K562 (cell line): Measurements from ENCODE around the gene ZNF33A. TPM values are rescaled to one million over a fixed set of nuclear protein-coding genes. Genes with fewer than 3 reads are reported as not detected.

Experiments
- ATAC-seq: fragments of 200-7000 bp; cut with Tn5 transposase; 3 replicates; pipeline ENCODE4 v1.9.1; 2020; ENCODE audit warnings: moderate library complexity
- BruUV-seq: library from RNA; stranded (reverse); fragments of 400-500 nt; replicated peaks from 2 replicates; lab custom pipeline; 2021; lab: Mats Ljungman, UMichigan
- CTCF ChIA-PET: fragments of 300-600 bp; formaldehyde crosslinking; extraction: SDS; loops from one replicate; lab custom pipeline; 2021; ENCODE audit warnings: low intra/inter-chr PET ratio; lab: Yijun Ruan, JAX
- POLR2A ChIA-PET: fragments of 300-600, 350-650 bp; sonication (Branson Sonifier 250); formaldehyde crosslinking; extraction: SDS; loops from one replicate; lab custom pipeline; 2021; ENCODE audit warnings: antibody characterized with exemption, inconsistent platforms; lab: Yijun Ruan, JAX
- DNase-seq, 4 experiments: peaks; one replicate each; pipeline versions ENCODE4 v3.0.0 to v3.0.0-alpha.2; 2011 to 2018; ENCODE audit warnings: low spot score in 3 of 4, mixed read lengths in 3 of 4; ENCODE audit errors: extremely low read depth in 1 of 4
- FAIRE-seq: peaks from 2 replicates; lab custom pipeline; 2011; peaks lifted over from hg19 to GRCh38; lab: Jason Lieb, UNC
- H2AFZ ChIP-seq: 2 replicates; pipeline ENCODE4 v1.6.0; 2011; ENCODE audit warnings: low read depth, low read length, control low read depth, inconsistent platforms
- H3K27ac ChIP-seq: fragments of 200-600 bp; 3 replicates; pipeline ENCODE4 v1.8.0; 2011; ENCODE audit warnings: low read depth, mild to moderate bottlenecking, control low read depth, inconsistent platforms, low read length, moderate library complexity, mixed read lengths; ENCODE audit errors: extremely low read depth
- H3K27me3 ChIP-seq, 2 experiments: fragments of 300-600 bp in 1 of 2; 2 replicates in 1 of 2; 3 replicates in 1 of 2; pipeline versions ENCODE4 v1.6.0 to v1.8.0; 2011; ENCODE audit warnings: inconsistent platforms in 2 of 2, low read length in 2 of 2, mild to moderate bottlenecking in 1 of 2, mixed read lengths in 1 of 2, moderate library complexity in 1 of 2; ENCODE audit not compliant: control insufficient read depth in 2 of 2, insufficient read depth in 2 of 2
- H3K36me3 ChIP-seq: fragments of 300-600 bp; 3 replicates; pipeline ENCODE4 v1.8.0; 2011; ENCODE audit warnings: mild to moderate bottlenecking, low read length, inconsistent platforms; ENCODE audit not compliant: control insufficient read depth, insufficient read depth
- H3K4me1 ChIP-seq, 2 experiments: fragments of 200-600 bp in 1 of 2; replicated peaks in 1 of 2; 2 replicates in 1 of 2; 3 replicates in 1 of 2; pipeline versions ENCODE4 v1.5.1 to v1.8.0; 2011; ENCODE audit warnings: inconsistent platforms in 2 of 2, low read length in 2 of 2, mild to moderate bottlenecking in 1 of 2, mixed read lengths in 1 of 2, moderate library complexity in 1 of 2; ENCODE audit not compliant: control insufficient read depth in 2 of 2, insufficient read depth in 2 of 2
- H3K4me2 ChIP-seq: 2 replicates; pipeline ENCODE4 v1.6.1; 2011; ENCODE audit warnings: low read length, control low read depth, inconsistent platforms, mixed read lengths; ENCODE audit not compliant: insufficient read depth
- H3K4me3 ChIP-seq: fragments of 200-600 bp; sonication (generic), shearing (Covaris generic); 2 replicates; pipeline ENCODE4 v1.5.1; 2016; ENCODE audit warnings: control low read depth, inconsistent platforms
- H3K79me2 ChIP-seq: fragments of 200-600 bp; 3 replicates; pipeline ENCODE4 v1.8.0; 2011; ENCODE audit warnings: low read length, inconsistent platforms; ENCODE audit not compliant: control insufficient read depth, insufficient read depth
- H3K9ac ChIP-seq, 2 experiments: 2 replicates each; pipeline versions ENCODE4 v1.6.0 to v1.6.1; 2011; ENCODE audit warnings: low read depth in 2 of 2, low read length in 2 of 2, control low read depth in 1 of 2, inconsistent platforms in 1 of 2, mild to moderate bottlenecking in 1 of 2, mixed read lengths in 1 of 2; ENCODE audit not compliant: insufficient read depth in 1 of 2
- H3K9me1 ChIP-seq: one replicate; pipeline ENCODE4 v1.6.0; 2011; ENCODE audit warnings: inconsistent platforms, mild to moderate bottlenecking, low read length, moderate library complexity; ENCODE audit not compliant: control insufficient read depth, insufficient read depth
- H3K9me3 ChIP-seq: replicated peaks from 2 replicates; pipeline ENCODE4 v1.5.1; 2011; ENCODE audit warnings: low read depth, low read length, inconsistent platforms; ENCODE audit not compliant: control insufficient read depth, insufficient read depth
- H4K20me1 ChIP-seq: replicated peaks from 2 replicates; pipeline ENCODE4 v1.6.1; 2011; ENCODE audit warnings: low read length, inconsistent platforms, mixed read lengths; ENCODE audit not compliant: control insufficient read depth, insufficient read depth
- CHCHD3 ChIP-seq: fragments of 250-450 bp; sonication (Bioruptor Pico); IDR thresholded peaks from 2 replicates; pipeline ENCODE4 v2.1.2; 2022; ENCODE audit warnings: mild to moderate bottlenecking
- CREM ChIP-seq: IDR thresholded peaks from 2 replicates; pipeline ENCODE4 v1.6.1; 2014; ENCODE audit warnings: antibody characterized with exemption, low read depth
- HDAC3 ChIP-seq: fragments of 450-650 bp; IDR thresholded peaks from 2 replicates; pipeline ENCODE4 v1.6.1; 2018; ENCODE audit warnings: borderline replicate concordance, mild to moderate bottlenecking, moderate library complexity; ENCODE audit not compliant: partially characterized antibody
- HIVEP1 ChIP-seq: fragments of 250-450 bp; sonication (Bioruptor Pico); IDR thresholded peaks from 2 replicates; pipeline ENCODE4 v1.4.0; 2020; ENCODE audit warnings: mild to moderate bottlenecking
- HOXB6 ChIP-seq: fragments of 250-450 bp; sonication (Bioruptor Pico); IDR thresholded peaks from 2 replicates; pipeline ENCODE4 v1.5.1; 2022; ENCODE audit warnings: mild to moderate bottlenecking, borderline replicate concordance
- KHSRP ChIP-seq: fragments of 450-650 bp; IDR thresholded peaks from 2 replicates; pipeline ENCODE4 v1.6.1; 2017
- KLF6 ChIP-seq: fragments of 250-450 bp; sonication (Bioruptor Pico); IDR thresholded peaks from 2 replicates; pipeline ENCODE4 v1.4.0; 2020; ENCODE audit warnings: mild to moderate bottlenecking, moderate library complexity, borderline replicate concordance
- MEF2A ChIP-seq: IDR thresholded peaks from 2 replicates; pipeline ENCODE4 v1.6.1; 2011; ENCODE audit warnings: low read depth, mild to moderate bottlenecking, low read length, moderate library complexity; ENCODE audit not compliant: control insufficient read depth
- PCBP2 ChIP-seq: fragments of 200-400 bp; formaldehyde crosslinking; IDR thresholded peaks from 2 replicates; pipeline ENCODE4 v1.6.1; 2018; ENCODE audit warnings: low read length, low read depth, mild to moderate bottlenecking, moderate library complexity; ENCODE audit not compliant: poor library complexity, severe bottlenecking
- SIRT6 ChIP-seq: IDR thresholded peaks from one replicate; pipeline ENCODE4 v1.6.1; 2012; ENCODE audit warnings: low read depth, mild to moderate bottlenecking, control low read depth, inconsistent platforms, low read length, moderate library complexity
- SNIP1 ChIP-seq: fragments of 450-650 bp; IDR thresholded peaks from 2 replicates; pipeline ENCODE4 v1.7.1; 2017; ENCODE audit warnings: low read depth, mild to moderate bottlenecking
- ZNF12 ChIP-seq: sonication (generic); formaldehyde crosslinking; IDR thresholded peaks from 2 replicates; pipeline ENCODE4 v1.4.0; 2020; ENCODE audit warnings: mild to moderate bottlenecking, missing genetic modification reagents
- WGBS: fragments of 100-300 bp; shearing (Covaris generic); methylation state at CpG from one replicate; pipeline ENCODE4 v1.1.6; 2016; ENCODE audit warnings: low coverage, mixed read lengths; ENCODE audit not compliant: insufficient coverage; ENCODE audit errors: missing lambda C conversion rate; 5-methylcytosine and 5-hydroxymethylcytosine counted together
- in situ Hi-C: fragments of 300-500 bp; cut with MboI; formaldehyde crosslinking; loops from 4 replicates; pipeline ENCODE4 v1.15.0; 2018; ENCODE audit warnings: inconsistent platforms, mixed read lengths
- intact Hi-C: fragments of 100-400 bp; cut with micrococcal nuclease; formaldehyde crosslinking; loops from 2 replicates; pipeline ENCODE4 v1.14.2; 2022
- polyA plus RNA-seq, 8 experiments: library from polyadenylated mRNA; depleted of rRNA in 4 of 8; stranded (reverse) in 5 of 8; unstranded in 3 of 8; fragments of >200 nt; fragmentation: Nextera tagmentation in 2 of 8; fragmentation: Illumina TruSeq in 1 of 8; extraction: Ambion mirVana in 2 of 8; extraction: Trizol in 1 of 8; gene quantifications; 2 replicates each; pipeline versions ENCODE4 v1.2.1 to v1.2.3, GENCODE V29; 2011 to 2014; ENCODE audit warnings: inconsistent platforms in 1 of 8, missing spikeins in 1 of 8
- total RNA-seq, 7 experiments: library from RNA; depleted of rRNA in 6 of 7; stranded (reverse); fragments of >200 nt in 6 of 7; fragmentation: Illumina TruSeq in 2 of 7; extraction: Trizol in 2 of 7; gene quantifications; 2 replicates each; pipeline versions ENCODE4 v1.2.1 to v1.2.3, GENCODE V29; 2011 to 2021; ENCODE audit warnings: low replicate concordance in 1 of 7
- TF ChIP-seq, protein P1 (sequence below): fragments of 250-450 bp; sonication (Bioruptor Pico); IDR thresholded peaks from 2 replicates; pipeline ENCODE4 v1.6.1; 2021; ENCODE audit warnings: mild to moderate bottlenecking
- TF ChIP-seq, protein P2 (sequence below): fragments of 250-450 bp; sonication (Bioruptor Pico); IDR thresholded peaks from 2 replicates; pipeline ENCODE4 v1.8.0; 2021; ENCODE audit warnings: borderline replicate concordance, mild to moderate bottlenecking, moderate library complexity; ENCODE audit not compliant: poor library complexity, severe bottlenecking

Gene ZNF33A
- total and polyA plus RNA-seq, 9 of the 15 experiments (the other 6 are each of a cell fraction or from before 2014, with no cell fraction given), result 8.1 to 27.5 (median 16.4) TPM

DNA sequence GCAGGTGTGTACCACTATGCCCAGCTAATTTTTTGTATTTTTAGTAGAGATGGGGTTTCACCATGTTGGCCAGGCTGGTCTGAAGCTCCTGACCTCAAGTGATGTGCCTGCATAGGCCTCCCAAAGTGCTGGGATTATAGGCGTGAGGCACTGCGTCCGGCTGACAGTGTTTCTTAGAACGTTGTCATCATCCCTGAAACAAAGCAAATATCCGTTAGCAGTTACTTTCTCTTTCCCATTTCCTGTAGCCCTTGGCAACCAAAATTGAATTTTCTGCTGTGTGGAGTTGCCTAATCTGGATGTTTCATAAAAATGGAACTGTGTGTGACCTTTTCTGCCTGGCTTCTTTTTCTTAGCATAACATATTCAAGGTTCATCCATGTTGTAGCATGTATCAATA is 22.4 kb downstream of the ZNF33A start:
- ATAC-seq (no peak), FAIRE-seq (no peak), DNase-seq (no peak)
- POLR2A ChIA-PET, result no interaction called here
- H4K20me1 ChIP-seq, result no peaks in the 10 kb centered on the region
- BruUV-seq, result no TSS peak
- no peak overlapping the region for H2AFZ ChIP-seq
- TF ChIP-seq CREM (no peak), CHCHD3 (CRISPR knock-in tag) (no peak)
- no peak overlapping the region for H3K4me2 ChIP-seq
- H3K27ac ChIP-seq, result no peak overlapping the region
- H3K79me2 ChIP-seq, result no peaks in the 10 kb centered on the region
- in situ Hi-C loops (no loop called here), intact Hi-C loops (no loop called here)
- H3K4me1 ChIP-seq, result no peaks in the 10 kb centered on the region
- CTCF ChIA-PET, result no interaction called here
- H3K4me3 ChIP-seq, result no peak overlapping the region
- H3K27me3 ChIP-seq, result no peaks in the 10 kb centered on the region
- WGBS, result 87% methylated on average over 5 of the region's 5 CpGs
- H3K36me3 ChIP-seq, result peaks cover 22% of the 10 kb centered on the region
- H3K9me3 ChIP-seq, result no peaks in the 10 kb centered on the region
- no peak overlapping the region for H3K9ac ChIP-seq
- H3K9me1 ChIP-seq, result no peaks in the 10 kb centered on the region

GRCh38 chr10:38038107-38038931 is 27.8 kb downstream of the ZNF33A start:
- Histone ChIP-seq H3K9me3 (no peaks in the 10 kb centered on the region), H3K4me3 (no peak overlapping the region), H3K27ac (no peak overlapping the region), H3K4me2 (no peak overlapping the region), H3K9me1 (no peaks in the 10 kb centered on the region), H3K36me3 (peaks cover 18% of the 10 kb centered on the region), H4K20me1 (no peaks in the 10 kb centered on the region), H3K4me1 (no peaks in the 10 kb centered on the region), H3K27me3 (no peaks in the 10 kb centered on the region), H3K9ac (no peak overlapping the region), H2AFZ (no peak overlapping the region), H3K79me2 (no peaks in the 10 kb centered on the region)
- TF ChIP-seq PCBP2, result no peak
- no peak for TF ChIP-seq HIVEP1
- TF ChIP-seq SIRT6, result no peak
- no peak for TF ChIP-seq HOXB6
- TF ChIP-seq SNIP1, result no peak
- TF ChIP-seq, protein P1, sequence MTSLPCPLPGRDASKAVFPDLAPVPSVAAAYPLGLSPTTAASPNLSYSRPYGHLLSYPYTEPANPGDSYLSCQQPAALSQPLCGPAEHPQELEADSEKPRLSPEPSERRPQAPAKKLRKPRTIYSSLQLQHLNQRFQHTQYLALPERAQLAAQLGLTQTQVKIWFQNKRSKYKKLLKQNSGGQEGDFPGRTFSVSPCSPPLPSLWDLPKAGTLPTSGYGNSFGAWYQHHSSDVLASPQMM (CRISPR knock-in tag), result no peak
- no peak for TF ChIP-seq KLF6 (CRISPR knock-in tag)
- TF ChIP-seq ZNF12, result no peak
- no peak for TF ChIP-seq HDAC3
- TF ChIP-seq MEF2A, result no peak
- TF ChIP-seq, protein P2, sequence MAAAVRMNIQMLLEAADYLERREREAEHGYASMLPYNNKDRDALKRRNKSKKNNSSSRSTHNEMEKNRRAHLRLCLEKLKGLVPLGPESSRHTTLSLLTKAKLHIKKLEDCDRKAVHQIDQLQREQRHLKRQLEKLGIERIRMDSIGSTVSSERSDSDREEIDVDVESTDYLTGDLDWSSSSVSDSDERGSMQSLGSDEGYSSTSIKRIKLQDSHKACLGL (CRISPR knock-in tag), result no peak
- TF ChIP-seq KHSRP, result no peak
- intact Hi-C loops, result no loop called here
- no peak for ATAC-seq
- no peak for DNase-seq
- peak; percentile 19 for FAIRE-seq
- ChIA-PET CTCF (no interaction called here), POLR2A (no interaction called here)
- 88% methylated on average over 7 of the region's 7 CpGs for WGBS
- BruUV-seq, result no TSS peak
- in situ Hi-C loops, result no loop called here
